HEK293 (cell line): ENCODE measurements around the gene HAAO.

Experiments used
- CTCF ChIA-PET: fragments of 350-600 bp; formaldehyde crosslinking; extraction: SDS; loops from one replicate; lab custom pipeline; 2021; ENCODE audit warnings: antibody characterized with exemption; lab: Yijun Ruan, JAX
- POLR2A ChIA-PET: fragments of 300-600 bp; formaldehyde crosslinking; extraction: SDS; loops from one replicate; lab custom pipeline; 2020; ENCODE audit warnings: antibody characterized with exemption, inconsistent platforms; lab: Yijun Ruan, JAX
- H3K27ac ChIP-seq: fragments of 200-500 bp; sonication (Bioruptor generic); 2 replicates; pipeline ENCODE4 v1.5.1; 2014; ENCODE audit warnings: low read depth, low read length, control low read depth, inconsistent platforms; ENCODE audit errors: extremely low read depth
- H3K36me3 ChIP-seq, 2 experiments: fragments of 200-500 bp in 1 of 2; sonication (Bioruptor generic) in 1 of 2; 1 replicate in 1 of 2; 2 replicates in 1 of 2; pipeline ENCODE4 v1.5.1; 2014 to 2017; ENCODE audit warnings: inconsistent platforms in 2 of 2, low read length in 2 of 2; ENCODE audit not compliant: control insufficient read depth in 2 of 2, insufficient read depth in 1 of 2
- H3K4me1 ChIP-seq: fragments of 200-500 bp; sonication (Bioruptor generic); 2 replicates; pipeline ENCODE4 v1.5.1; 2014; ENCODE audit warnings: mild to moderate bottlenecking, low read length, inconsistent platforms; ENCODE audit not compliant: control insufficient read depth, insufficient read depth
- H3K4me3 ChIP-seq: 2 replicates; pipeline ENCODE4 v1.5.1; 2011; ENCODE audit warnings: low read depth, mild to moderate bottlenecking, control low read depth, low read length, moderate library complexity
- H3K9me3 ChIP-seq: fragments of 200-500 bp; sonication (Bioruptor generic); 2 replicates; pipeline ENCODE4 v1.5.1; 2014; ENCODE audit warnings: low read depth, low read length, inconsistent platforms; ENCODE audit not compliant: control insufficient read depth, insufficient read depth
- EGR2 ChIP-seq: fragments of 450-650 bp; formaldehyde crosslinking; IDR thresholded peaks from 2 replicates; pipeline ENCODE4 v1.5.1; 2016; ENCODE audit warnings: low read depth, missing biosample characterization, missing genetic modification characterization
- MYNN ChIP-seq: fragments of 450-650 bp; formaldehyde crosslinking; IDR thresholded peaks from 2 replicates; pipeline ENCODE4 v1.5.1; 2016; ENCODE audit warnings: missing biosample characterization, missing genetic modification characterization, borderline replicate concordance
- PRDM1 ChIP-seq: fragments of 450-650 bp; formaldehyde crosslinking; IDR thresholded peaks from 2 replicates; pipeline ENCODE4; 2016; ENCODE audit warnings: missing biosample characterization, missing genetic modification characterization
- PRDM2 ChIP-seq: fragments of 450-650 bp; formaldehyde crosslinking; IDR thresholded peaks from 2 replicates; pipeline ENCODE4 v1.5.1; 2016; ENCODE audit warnings: missing biosample characterization, missing genetic modification characterization, borderline replicate concordance
- RBAK ChIP-seq: fragments of 450-650 bp; formaldehyde crosslinking; IDR thresholded peaks from 2 replicates; pipeline ENCODE4 v1.5.1; 2016; ENCODE audit warnings: missing biosample characterization, missing genetic modification characterization
- SP3 ChIP-seq: fragments of 450-650 bp; formaldehyde crosslinking; IDR thresholded peaks from 2 replicates; pipeline ENCODE4 v1.5.1; 2016; ENCODE audit warnings: missing biosample characterization, missing genetic modification characterization
- YY1 ChIP-seq: fragments of 450-650 bp; formaldehyde crosslinking; IDR thresholded peaks from 2 replicates; pipeline ENCODE4 v1.5.1; 2018; ENCODE audit warnings: missing biosample characterization, missing genetic modification characterization
- ZFHX2 ChIP-seq: fragments of 450-650 bp; formaldehyde crosslinking; conservative IDR thresholded peaks from 2 replicates; pipeline ENCODE4 v1.5.1; 2016; ENCODE audit warnings: missing biosample characterization, missing genetic modification characterization
- ZFP41 ChIP-seq: fragments of 450-650 bp; formaldehyde crosslinking; IDR thresholded peaks from 2 replicates; pipeline ENCODE4 v1.5.1; 2016; ENCODE audit warnings: missing biosample characterization, missing genetic modification characterization, borderline replicate concordance
- ZIC2 ChIP-seq: fragments of 450-650 bp; formaldehyde crosslinking; IDR thresholded peaks from 2 replicates; pipeline ENCODE4 v1.5.1; 2016; ENCODE audit warnings: missing biosample characterization, missing genetic modification characterization
- ZNF18 ChIP-seq: fragments of 450-650 bp; formaldehyde crosslinking; IDR thresholded peaks from 2 replicates; pipeline ENCODE4 v1.5.1; 2016; ENCODE audit warnings: missing biosample characterization, missing genetic modification characterization
- ZNF211 ChIP-seq: fragments of 450-650 bp; formaldehyde crosslinking; IDR thresholded peaks from 2 replicates; pipeline ENCODE4 v1.5.1; 2016; ENCODE audit warnings: low read depth, missing biosample characterization, missing genetic modification characterization
- ZNF266 ChIP-seq: fragments of 450-650 bp; formaldehyde crosslinking; IDR thresholded peaks from 2 replicates; pipeline ENCODE4 v1.5.1; 2016; ENCODE audit warnings: missing biosample characterization, missing genetic modification characterization, low read depth
- ZNF341 ChIP-seq: fragments of 450-650 bp; formaldehyde crosslinking; IDR thresholded peaks from 2 replicates; pipeline ENCODE4; 2016; ENCODE audit warnings: low read depth, missing biosample characterization, missing genetic modification characterization
- ZNF391 ChIP-seq: fragments of 450-650 bp; formaldehyde crosslinking; IDR thresholded peaks from 2 replicates; pipeline ENCODE4 v1.5.1; 2016; ENCODE audit warnings: low read depth, missing biosample characterization, missing genetic modification characterization, borderline replicate concordance
- ZNF416 ChIP-seq: fragments of 450-650 bp; formaldehyde crosslinking; IDR thresholded peaks from 2 replicates; pipeline ENCODE4 v1.5.1; 2016; ENCODE audit warnings: missing biosample characterization, missing genetic modification characterization
- ZNF558 ChIP-seq: fragments of 450-650 bp; formaldehyde crosslinking; IDR thresholded peaks from 2 replicates; pipeline ENCODE4 v1.5.1; 2016; ENCODE audit warnings: missing biosample characterization, missing genetic modification characterization
- ZNF747 ChIP-seq: fragments of 450-650 bp; formaldehyde crosslinking; IDR thresholded peaks from 2 replicates; pipeline ENCODE4 v1.5.1; 2016; ENCODE audit warnings: missing biosample characterization, missing genetic modification characterization
- ZNF785 ChIP-seq: fragments of 450-650 bp; formaldehyde crosslinking; IDR thresholded peaks from 2 replicates; pipeline ENCODE4 v1.5.1; 2016; ENCODE audit warnings: missing biosample characterization, missing genetic modification characterization
- TF ChIP-seq, protein P1 (sequence below): fragments of 450-650 bp; formaldehyde crosslinking; IDR thresholded peaks from 2 replicates; pipeline ENCODE4 v1.5.1; 2016; ENCODE audit warnings: missing biosample characterization, missing genetic modification characterization
- TF ChIP-seq, protein P2 (sequence below): fragments of 450-650 bp; formaldehyde crosslinking; IDR thresholded peaks from 2 replicates; pipeline ENCODE4 v1.5.1; 2016; ENCODE audit warnings: missing biosample characterization, missing genetic modification characterization

Gene HAAO

GRCh38 chr2:42787788-42788477 lies 4.5 kb downstream of the HAAO start:
- H3K27ac ChIP-seq = no peak overlapping the region
- no peaks in the 10 kb centered on the region for H3K4me1 ChIP-seq
- no peaks in the 10 kb centered on the region for H3K9me3 ChIP-seq
- ChIA-PET POLR2A (no interaction called here), CTCF (no interaction called here)
- TF ChIP-seq ZNF211 (no peak), ZNF747 (tag by site-specific recombination) (no peak), ZNF785 (tag by site-specific recombination) (no peak), ZNF18 (no peak), ZIC2 (0 out of 2 replicates have a peak, but pooled peaks have one; percentile 12), ZNF416 (tag by site-specific recombination) (no peak), RBAK (tag by site-specific recombination) (no peak), ZNF341 (tag by site-specific recombination) (no peak), YY1 (tag by site-specific recombination) (no peak), ZFHX2 (tag by site-specific recombination) (peak; percentile 83), EGR2 (tag by site-specific recombination) (peak; percentile 67), MYNN (tag by site-specific recombination) (no peak), ZNF391 (no peak), PRDM2 (tag by site-specific recombination) (no peak), ZNF558 (tag by site-specific recombination) (no peak), SP3 (tag by site-specific recombination) (no peak), ZNF266 (tag by site-specific recombination) (no peak), ZFP41 (tag by site-specific recombination) (no peak), PRDM1 (tag by site-specific recombination) (no peak)
- TF ChIP-seq, protein P1, sequence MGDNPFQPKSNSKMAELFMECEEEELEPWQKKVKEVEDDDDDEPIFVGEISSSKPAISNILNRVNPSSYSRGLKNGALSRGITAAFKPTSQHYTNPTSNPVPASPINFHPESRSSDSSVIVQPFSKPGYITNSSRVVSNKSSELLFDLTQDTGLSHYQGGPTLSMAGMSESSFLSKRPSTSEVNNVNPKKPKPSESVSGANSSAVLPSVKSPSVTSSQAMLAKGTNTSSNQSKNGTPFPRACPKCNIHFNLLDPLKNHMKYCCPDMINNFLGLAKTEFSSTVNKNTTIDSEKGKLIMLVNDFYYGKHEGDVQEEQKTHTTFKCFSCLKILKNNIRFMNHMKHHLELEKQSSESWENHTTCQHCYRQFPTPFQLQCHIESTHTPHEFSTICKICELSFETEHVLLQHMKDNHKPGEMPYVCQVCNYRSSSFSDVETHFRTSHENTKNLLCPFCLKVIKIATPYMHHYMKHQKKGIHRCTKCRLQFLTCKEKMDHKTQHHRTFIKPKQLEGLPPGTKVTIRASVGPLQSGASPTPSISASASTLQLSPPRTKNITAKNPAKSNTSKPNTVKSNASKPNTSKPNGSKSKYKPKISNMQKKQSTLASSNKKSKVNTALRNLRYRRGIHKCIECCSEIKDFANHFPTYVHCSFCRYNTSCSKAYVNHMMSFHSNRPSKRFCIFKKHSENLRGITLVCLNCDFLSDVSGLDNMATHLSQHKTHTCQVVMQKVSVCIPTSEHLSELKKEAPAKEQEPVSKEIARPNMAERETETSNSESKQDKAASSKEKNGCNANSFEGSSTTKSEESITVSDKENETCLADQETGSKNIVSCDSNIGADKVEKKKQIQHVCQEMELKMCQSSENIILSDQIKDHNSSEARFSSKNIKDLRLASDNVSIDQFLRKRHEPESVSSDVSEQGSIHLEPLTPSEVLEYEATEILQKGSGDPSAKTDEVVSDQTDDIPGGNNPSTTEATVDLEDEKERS (tag by site-specific recombination) = no peak
- TF ChIP-seq, protein P2, sequence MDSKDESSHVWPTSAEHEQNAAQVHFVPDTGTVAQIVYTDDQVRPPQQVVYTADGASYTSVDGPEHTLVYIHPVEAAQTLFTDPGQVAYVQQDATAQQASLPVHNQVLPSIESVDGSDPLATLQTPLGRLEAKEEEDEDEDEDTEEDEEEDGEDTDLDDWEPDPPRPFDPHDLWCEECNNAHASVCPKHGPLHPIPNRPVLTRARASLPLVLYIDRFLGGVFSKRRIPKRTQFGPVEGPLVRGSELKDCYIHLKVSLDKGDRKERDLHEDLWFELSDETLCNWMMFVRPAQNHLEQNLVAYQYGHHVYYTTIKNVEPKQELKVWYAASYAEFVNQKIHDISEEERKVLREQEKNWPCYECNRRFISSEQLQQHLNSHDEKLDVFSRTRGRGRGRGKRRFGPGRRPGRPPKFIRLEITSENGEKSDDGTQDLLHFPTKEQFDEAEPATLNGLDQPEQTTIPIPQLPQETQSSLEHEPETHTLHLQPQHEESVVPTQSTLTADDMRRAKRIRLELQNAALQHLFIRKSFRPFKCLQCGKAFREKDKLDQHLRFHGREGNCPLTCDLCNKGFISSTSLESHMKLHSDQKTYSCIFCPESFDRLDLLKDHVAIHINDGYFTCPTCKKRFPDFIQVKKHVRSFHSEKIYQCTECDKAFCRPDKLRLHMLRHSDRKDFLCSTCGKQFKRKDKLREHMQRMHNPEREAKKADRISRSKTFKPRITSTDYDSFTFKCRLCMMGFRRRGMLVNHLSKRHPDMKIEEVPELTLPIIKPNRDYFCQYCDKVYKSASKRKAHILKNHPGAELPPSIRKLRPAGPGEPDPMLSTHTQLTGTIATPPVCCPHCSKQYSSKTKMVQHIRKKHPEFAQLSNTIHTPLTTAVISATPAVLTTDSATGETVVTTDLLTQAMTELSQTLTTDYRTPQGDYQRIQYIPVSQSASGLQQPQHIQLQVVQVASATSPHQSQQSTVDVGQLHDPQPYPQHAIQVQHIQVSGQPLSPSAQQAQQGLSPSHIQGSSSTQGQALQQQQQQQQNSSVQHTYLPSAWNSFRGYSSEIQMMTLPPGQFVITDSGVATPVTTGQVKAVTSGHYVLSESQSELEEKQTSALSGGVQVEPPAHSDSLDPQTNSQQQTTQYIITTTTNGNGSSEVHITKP (tag by site-specific recombination) = no peak
- H3K4me3 ChIP-seq = no peak overlapping the region
- H3K36me3 ChIP-seq = no peaks in the 10 kb centered on the region
